Vagina (tissue), 2 donors: ENCODE results near the gene ZNRF1. TPM values are rescaled to one million over a fixed set of nuclear protein-coding genes. Genes with fewer than 3 reads are reported as not detected.

Experiments used
- DNase-seq, 2 donors: peaks; one replicate each; pipeline ENCODE4 v3.0.0-alpha.2; 2017; ENCODE audit errors: extremely low spot score in 2 of 2
- H3K27ac ChIP-seq: fragments of 200-600 bp; sonication (generic); one replicate; pipeline ENCODE4 v1.5.1; 2019
- H3K27me3 ChIP-seq: fragments of 200-600 bp; sonication (generic); one replicate; pipeline ENCODE4 v1.5.1; 2019
- H3K36me3 ChIP-seq, 2 donors: fragments of 200-600 bp; sonication (generic); one replicate each; pipeline ENCODE4 v1.5.1; 2017 to 2019
- H3K4me1 ChIP-seq: fragments of 200-600 bp; sonication (generic); one replicate; pipeline ENCODE4 v1.5.1; 2019
- H3K4me3 ChIP-seq, 2 donors: fragments of 200-600 bp; sonication (generic); 1 replicate in 1 of 2; 2 replicates in 1 of 2; pipeline ENCODE4 v1.5.1; 2016 to 2019
- H3K9me3 ChIP-seq: fragments of 200-600 bp; sonication (generic); one replicate; pipeline ENCODE4 v1.5.1; 2019
- POLR2A ChIP-seq, 2 donors: fragments of 450-650 bp; IDR thresholded peaks; one replicate each; pipeline ENCODE4 v1.6.1; 2017; ENCODE audit warnings: antibody characterized with exemption in 2 of 2, mild to moderate bottlenecking in 2 of 2, moderate library complexity in 2 of 2
- POLR2AphosphoS5 ChIP-seq, 2 donors: sonication (generic); formaldehyde crosslinking; IDR thresholded peaks; one replicate each; pipeline ENCODE4 v1.9.0; 2017; ENCODE audit warnings: antibody characterized with exemption in 2 of 2, mild to moderate bottlenecking in 2 of 2, low read depth in 1 of 2; ENCODE audit not compliant: insufficient read depth in 1 of 2
- intact Hi-C: fragments of 100-400 bp; cut with DNase I; formaldehyde crosslinking; loops from one replicate; pipeline ENCODE4 v1.15.1; 2023
- total RNA-seq: library from RNA; depleted of rRNA; stranded (reverse); fragments of >200 nt; gene quantifications from one replicate; pipeline ENCODE4 v1.2.3, GENCODE V29; 2016
- TF ChIP-seq, protein P1 (sequence below), 3 experiments: fragments of 450-650 bp in 2 of 3; fragments of 200-600 bp in 1 of 3; sonication (generic) in 1 of 3; IDR thresholded peaks; one replicate each; pipeline ENCODE4 v1.5.1; 2017 to 2019; ENCODE audit warnings: antibody characterized with exemption in 3 of 3, mild to moderate bottlenecking in 2 of 3, moderate library complexity in 2 of 3

The ZNRF1 gene
- total RNA-seq, 1 donor from 2014 or later, result 20.1 TPM

DNA sequence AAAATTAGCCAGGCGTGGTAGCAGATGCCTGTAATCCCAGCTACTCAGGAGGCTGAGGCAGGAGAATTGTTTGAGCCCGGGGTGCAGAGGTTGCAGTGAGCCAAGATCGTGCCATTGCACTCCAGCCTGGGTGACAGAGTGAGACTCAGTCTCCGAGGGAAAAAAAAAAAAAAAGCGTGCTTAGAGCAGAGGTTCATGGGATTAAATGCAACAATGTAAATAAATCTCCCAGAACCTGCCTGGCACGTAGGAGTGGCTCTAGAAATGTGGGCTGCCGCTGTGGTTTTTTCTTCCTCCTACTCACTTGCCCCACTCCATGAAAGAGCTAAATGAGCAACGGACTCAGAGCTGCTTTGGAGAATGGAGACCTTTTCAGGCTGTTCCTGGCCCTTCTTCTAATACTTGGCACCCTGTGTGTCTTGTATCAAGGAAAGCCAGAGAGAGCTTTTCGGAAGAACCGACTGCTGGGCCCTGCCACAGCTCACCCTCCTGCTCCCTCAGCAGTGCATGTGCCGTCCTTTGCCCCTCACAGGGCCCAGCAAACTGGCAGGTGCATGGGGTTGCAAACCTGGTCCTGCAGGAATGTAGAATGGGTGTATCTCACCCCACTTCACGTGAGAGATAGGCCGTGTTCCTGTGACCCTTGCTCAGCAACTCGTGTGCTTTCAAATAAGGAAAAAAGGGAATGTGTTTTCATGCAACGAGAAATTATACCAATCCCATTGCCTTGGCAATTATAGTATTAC is 65.8 kb downstream of the ZNRF1 start:
- TF ChIP-seq, protein P1, sequence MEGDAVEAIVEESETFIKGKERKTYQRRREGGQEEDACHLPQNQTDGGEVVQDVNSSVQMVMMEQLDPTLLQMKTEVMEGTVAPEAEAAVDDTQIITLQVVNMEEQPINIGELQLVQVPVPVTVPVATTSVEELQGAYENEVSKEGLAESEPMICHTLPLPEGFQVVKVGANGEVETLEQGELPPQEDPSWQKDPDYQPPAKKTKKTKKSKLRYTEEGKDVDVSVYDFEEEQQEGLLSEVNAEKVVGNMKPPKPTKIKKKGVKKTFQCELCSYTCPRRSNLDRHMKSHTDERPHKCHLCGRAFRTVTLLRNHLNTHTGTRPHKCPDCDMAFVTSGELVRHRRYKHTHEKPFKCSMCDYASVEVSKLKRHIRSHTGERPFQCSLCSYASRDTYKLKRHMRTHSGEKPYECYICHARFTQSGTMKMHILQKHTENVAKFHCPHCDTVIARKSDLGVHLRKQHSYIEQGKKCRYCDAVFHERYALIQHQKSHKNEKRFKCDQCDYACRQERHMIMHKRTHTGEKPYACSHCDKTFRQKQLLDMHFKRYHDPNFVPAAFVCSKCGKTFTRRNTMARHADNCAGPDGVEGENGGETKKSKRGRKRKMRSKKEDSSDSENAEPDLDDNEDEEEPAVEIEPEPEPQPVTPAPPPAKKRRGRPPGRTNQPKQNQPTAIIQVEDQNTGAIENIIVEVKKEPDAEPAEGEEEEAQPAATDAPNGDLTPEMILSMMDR (IDR thresholded peaks at IDR 0.05), result no peak
- no peak for TF ChIP-seq POLR2A (IDR thresholded peaks at IDR 0.05)
- TF ChIP-seq POLR2AphosphoS5 (IDR thresholded peaks at IDR 0.05; ENCODE audit: insufficient read depth in 1 of 2, low read depth in 1 of 2), result no peak
- Histone ChIP-seq H3K4me1 (peaks cover 47% of the 10 kb centered on the region), H3K27ac (no peak overlapping the region), H3K4me3 (no peak overlapping the region), H3K9me3 (no peaks in the 10 kb centered on the region), H3K27me3 (no peaks in the 10 kb centered on the region), H3K36me3 (no peaks in the 10 kb centered on the region)
- intact Hi-C loops, result no loop called here
- DNase-seq, result no peak

DNA sequence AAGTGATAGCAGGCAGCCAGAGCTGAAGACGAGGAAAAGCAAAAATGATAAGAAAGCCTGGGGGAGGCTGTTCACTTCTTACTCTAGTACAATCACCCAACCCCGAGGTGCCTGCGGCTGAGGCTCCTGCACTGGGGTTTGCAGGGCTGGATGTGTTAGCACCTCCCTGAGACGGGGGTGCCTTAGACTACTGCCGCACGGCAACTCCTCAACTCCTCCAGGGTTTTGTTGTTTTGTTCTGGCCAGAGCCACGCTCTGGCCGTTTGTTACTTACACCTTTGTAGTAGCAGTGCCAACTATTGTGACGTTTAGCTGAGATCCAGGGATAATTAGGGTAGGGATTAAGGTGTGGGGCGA is 66.3 kb downstream of the ZNRF1 start:
- Histone ChIP-seq H3K27me3 (no peaks in the 10 kb centered on the region), H3K9me3 (no peaks in the 10 kb centered on the region), H3K27ac (no peak overlapping the region), H3K4me1 (peaks cover 53% of the 10 kb centered on the region), H3K36me3 (no peaks in the 10 kb centered on the region), H3K4me3 (no peak overlapping the region)
- intact Hi-C loops, result no loop called here
- no peak for TF ChIP-seq POLR2AphosphoS5 (IDR thresholded peaks at IDR 0.05; ENCODE audit: insufficient read depth in 1 of 2, low read depth in 1 of 2)
- TF ChIP-seq, protein P1 (IDR thresholded peaks at IDR 0.05), result no peak
- TF ChIP-seq POLR2A (IDR thresholded peaks at IDR 0.05), result no peak
- no peak for DNase-seq

DNA sequence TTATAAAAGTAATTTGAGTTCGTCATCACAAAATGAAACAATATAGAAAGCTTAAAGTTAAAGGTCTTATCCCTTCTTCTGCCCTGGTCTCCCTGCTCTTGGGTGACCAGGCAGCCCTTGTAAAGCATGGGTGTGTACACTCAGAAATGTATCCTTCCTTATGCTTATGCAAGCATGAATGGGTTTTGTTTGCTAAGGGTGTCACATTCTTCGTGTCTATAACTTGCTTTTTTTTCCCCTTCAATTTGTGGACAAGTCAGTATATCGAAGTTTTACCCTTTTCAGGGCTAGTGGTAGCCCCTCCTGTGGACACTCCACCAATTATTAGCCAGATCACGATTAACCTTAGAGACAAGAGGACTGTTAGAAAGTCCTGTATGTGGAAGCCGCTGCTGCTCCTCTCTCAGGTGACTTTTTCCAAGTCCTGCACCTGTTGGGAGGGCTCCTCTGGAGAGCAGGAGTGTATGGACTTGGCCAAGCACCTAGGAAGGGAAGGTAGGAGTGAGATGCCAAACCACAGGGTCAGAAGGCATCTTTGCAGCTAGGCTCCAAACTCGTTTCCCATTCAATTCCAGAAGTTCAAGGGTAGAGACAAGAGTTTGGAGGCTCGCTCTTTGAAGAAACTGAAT is 66.8 kb downstream of the ZNRF1 start:
- TF ChIP-seq POLR2AphosphoS5 (IDR thresholded peaks at IDR 0.05; ENCODE audit: insufficient read depth in 1 of 2, low read depth in 1 of 2), result no peak
- no peak for TF ChIP-seq POLR2A (IDR thresholded peaks at IDR 0.05)
- TF ChIP-seq, protein P1 (IDR thresholded peaks at IDR 0.05), result no peak
- no peaks in the 10 kb centered on the region for H3K27me3 ChIP-seq
- peaks cover 58% of the 10 kb centered on the region for H3K4me1 ChIP-seq
- no peak for DNase-seq
- intact Hi-C loops, result no loop called here
- H3K4me3 ChIP-seq, result no peak overlapping the region
- no peaks in the 10 kb centered on the region for H3K36me3 ChIP-seq
- no peaks in the 10 kb centered on the region for H3K9me3 ChIP-seq
- H3K27ac ChIP-seq, result no peak overlapping the region

DNA sequence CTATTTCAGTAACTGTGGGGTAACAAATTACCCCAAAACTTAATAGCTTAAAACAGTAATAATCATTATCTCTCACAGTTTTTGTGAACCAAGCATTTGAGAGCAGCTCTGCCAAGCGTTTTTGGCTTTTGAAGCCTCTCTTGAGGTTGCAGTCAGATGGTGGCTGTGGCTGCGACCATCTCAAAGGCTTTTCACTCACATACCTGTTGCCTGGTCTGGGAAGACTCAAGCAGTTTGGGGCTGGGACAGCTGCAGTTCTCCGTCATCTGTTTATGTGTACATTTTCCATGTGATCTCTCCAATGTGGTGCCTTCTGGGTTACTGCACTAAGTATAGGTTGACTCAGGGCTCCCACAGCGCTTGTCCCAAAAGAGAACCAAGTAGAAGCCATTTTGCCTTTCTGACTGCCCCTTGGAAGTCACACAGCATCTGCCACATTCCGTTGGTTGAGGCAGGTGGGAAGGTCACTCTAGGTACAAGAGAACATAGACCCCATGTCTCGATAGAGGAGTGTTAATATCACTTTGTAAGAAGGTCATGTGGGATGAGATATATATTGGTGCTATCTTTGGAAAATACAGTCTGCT is 68.1 kb downstream of the ZNRF1 start:
- intact Hi-C loops, result no loop called here

More for the DNA sequence above, 68.1 kb downstream of the ZNRF1 start:
- no peaks in the 10 kb centered on the region for H3K27me3 ChIP-seq
- H3K27ac ChIP-seq, result no peak overlapping the region
- H3K9me3 ChIP-seq, result no peaks in the 10 kb centered on the region
- H3K4me1 ChIP-seq, result peaks cover 56% of the 10 kb centered on the region
- TF ChIP-seq POLR2A (IDR thresholded peaks at IDR 0.05) (no peak), POLR2AphosphoS5 (IDR thresholded peaks at IDR 0.05; ENCODE audit: insufficient read depth in 1 of 2, low read depth in 1 of 2) (no peak)
- TF ChIP-seq, protein P1 (IDR thresholded peaks at IDR 0.05), result no peak
- no peaks in the 10 kb centered on the region for H3K36me3 ChIP-seq
- no peak overlapping the region for H3K4me3 ChIP-seq
- DNase-seq, result no peak
